GM12891 (cell line): ENCODE data around the gene CEACAM19.

ENCODE experiments used
- DNase-seq: peaks from one replicate; pipeline ENCODE4 v3.0.0; 2011; ENCODE audit warnings: low spot score; ENCODE audit not compliant: insufficient read length
- FAIRE-seq: peaks from 2 replicates; lab custom pipeline; 2011; peaks lifted over from hg19 to GRCh38; lab: Jason Lieb, UNC
- PAX5 ChIP-seq: IDR thresholded peaks from 2 replicates; pipeline ENCODE4 v1.6.1; 2011; ENCODE audit warnings: low read length, moderate library complexity, mild to moderate bottlenecking; ENCODE audit not compliant: insufficient read depth, severe bottlenecking
- POLR2A ChIP-seq: IDR thresholded peaks from 2 replicates; pipeline ENCODE4 v1.6.1; 2011; ENCODE audit warnings: low read depth, low read length, control low read depth
- POLR2AphosphoS5 ChIP-seq: IDR thresholded peaks from 2 replicates; pipeline ENCODE4 v1.6.1; 2011; ENCODE audit warnings: low read depth, low read length, control low read depth
- POU2F2 ChIP-seq: IDR thresholded peaks from 2 replicates; pipeline ENCODE4 v1.6.1; 2011; ENCODE audit warnings: low read depth, mild to moderate bottlenecking, control low read depth, low read length, moderate library complexity
- SPI1 ChIP-seq: IDR thresholded peaks from 2 replicates; pipeline ENCODE4 v1.6.1; 2011; ENCODE audit warnings: low read depth, low read length, control low read depth
- TAF1 ChIP-seq: IDR thresholded peaks from 2 replicates; pipeline ENCODE4 v1.6.1; 2011; ENCODE audit warnings: low read depth, low read length, control low read depth

The CEACAM19 gene

DNA sequence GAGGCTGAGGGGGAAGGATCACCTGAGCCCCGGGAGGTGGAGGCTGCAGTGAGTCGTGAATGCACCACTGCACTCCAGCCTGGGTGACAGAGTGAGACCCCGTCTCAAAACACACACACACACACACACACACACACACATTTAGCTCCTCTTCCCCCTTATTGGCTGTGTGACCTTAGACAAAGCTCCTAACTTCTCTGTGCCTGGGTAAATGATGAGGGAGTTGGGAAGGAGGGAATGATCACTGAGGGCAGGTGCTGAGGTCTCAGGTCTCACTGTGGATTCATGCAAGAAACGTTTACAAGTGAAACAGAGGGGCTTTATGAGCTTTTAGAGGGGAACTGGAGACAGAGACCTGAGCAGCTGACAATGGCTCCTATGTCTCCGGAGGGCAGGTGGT is 60.3 kb downstream of the CEACAM19 start:
- FAIRE-seq (no peak), DNase-seq (no peak)
- no peak for TF ChIP-seq POLR2A
- TF ChIP-seq SPI1: no peak
- TF ChIP-seq TAF1: no peak
- TF ChIP-seq POLR2AphosphoS5: no peak
- TF ChIP-seq POU2F2: no peak
- no peak for TF ChIP-seq PAX5

DNA sequence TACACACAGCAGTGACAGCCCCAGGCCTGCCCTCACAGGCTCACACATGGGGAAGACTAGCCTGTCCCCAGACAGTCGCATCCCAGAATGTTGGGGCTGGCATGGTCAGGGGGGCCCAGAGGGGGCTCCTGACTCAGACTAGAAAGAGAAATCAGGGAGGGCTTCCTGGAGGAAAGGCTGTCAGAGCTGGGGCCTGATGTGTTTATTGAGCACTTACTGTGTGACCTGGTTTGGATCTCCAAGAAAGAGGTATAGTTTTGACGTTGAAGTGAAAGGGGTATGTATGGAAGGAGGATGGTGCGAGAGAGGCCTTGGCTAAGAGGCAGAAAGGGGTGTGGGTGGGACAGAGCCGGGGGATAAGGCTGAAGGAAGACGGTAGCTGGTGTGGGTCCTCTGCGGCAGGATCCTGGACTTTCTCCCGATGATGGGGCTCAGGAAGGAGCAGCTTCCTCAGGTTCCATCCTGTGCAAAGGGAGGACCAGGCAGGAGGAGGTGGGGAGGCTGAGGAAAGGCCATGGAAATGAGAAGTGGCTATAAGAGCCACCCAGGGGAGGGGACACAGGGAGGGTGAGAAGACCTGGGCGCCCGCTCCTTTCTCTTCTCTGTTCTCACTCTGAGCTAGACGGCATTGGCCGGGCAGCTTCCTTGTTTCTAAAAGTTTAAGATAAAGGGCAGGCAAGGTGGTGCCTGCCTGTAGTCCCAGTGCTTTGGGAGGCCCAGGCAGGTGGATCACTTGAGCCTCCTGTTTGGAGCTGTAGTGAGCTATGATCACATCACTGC is 61.1 kb downstream of the CEACAM19 start:
- FAIRE-seq (no peak), DNase-seq (no peak)
- no peak for TF ChIP-seq POU2F2
- no peak for TF ChIP-seq POLR2AphosphoS5
- TF ChIP-seq PAX5: no peak
- TF ChIP-seq POLR2A: no peak
- TF ChIP-seq TAF1: no peak
- TF ChIP-seq SPI1: no peak
